NCI-H345 treated with DMSO at 0.1 percent for 48 hours (cell line): ENCODE results near the gene ANKRD12.
"Not testable (repeated sequence)": the region's sequence is repeated elsewhere in the genome, so short reads cannot be mapped to it uniquely, and the experiment has no call there.

Experiments
- DNase-seq: peaks from one replicate; lab custom pipeline; 2025; ENCODE audit not compliant: unreplicated experiment; lab: John Stamatoyannopoulos, UW

ANKRD12 gene

DNA sequence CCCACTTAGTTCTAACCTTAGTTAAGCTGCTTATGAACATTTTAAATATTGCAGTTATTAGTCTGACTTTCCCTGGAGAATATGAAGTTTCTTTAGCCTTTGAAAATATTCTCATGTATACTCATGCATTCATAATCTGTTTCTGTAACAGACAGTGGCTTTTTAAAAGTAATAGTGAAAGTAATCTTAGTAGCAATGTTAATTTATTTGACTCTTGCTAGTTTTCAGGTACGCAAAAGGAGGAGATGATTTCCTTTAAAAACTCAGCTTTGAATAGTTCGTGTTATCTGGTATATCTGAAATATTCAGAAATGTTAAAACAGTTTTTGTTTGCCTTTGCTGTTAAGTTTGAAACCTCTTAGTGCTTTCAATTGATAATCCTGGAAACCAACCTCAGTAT, 3.8 kb downstream of the ANKRD12 start:
- no peak for DNase-seq

DNA sequence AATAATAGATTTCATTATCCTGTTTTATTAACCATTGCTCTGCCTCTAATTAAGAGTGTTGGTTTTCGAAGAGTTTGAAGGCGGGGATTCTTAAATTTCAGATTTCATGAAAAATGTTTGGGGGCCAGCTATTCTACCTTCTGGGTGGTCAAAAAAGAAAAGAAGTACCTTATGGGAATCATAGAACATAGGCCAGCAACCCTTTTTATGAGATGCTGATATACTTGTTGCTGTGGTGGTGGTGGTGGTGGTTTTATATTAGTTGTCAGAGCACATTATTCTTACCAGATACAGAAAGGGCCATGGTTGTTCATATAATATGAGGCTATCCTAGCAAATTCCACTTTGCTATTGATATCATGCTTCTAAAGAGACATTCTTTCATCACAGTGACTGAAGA, 4.4 kb downstream of the ANKRD12 start:
- no peak for DNase-seq

- no peak for DNase-seq
Measured at GRCh38 chr18:9146224-9146623, 9.6 kb downstream of the ANKRD12 start.

DNA sequence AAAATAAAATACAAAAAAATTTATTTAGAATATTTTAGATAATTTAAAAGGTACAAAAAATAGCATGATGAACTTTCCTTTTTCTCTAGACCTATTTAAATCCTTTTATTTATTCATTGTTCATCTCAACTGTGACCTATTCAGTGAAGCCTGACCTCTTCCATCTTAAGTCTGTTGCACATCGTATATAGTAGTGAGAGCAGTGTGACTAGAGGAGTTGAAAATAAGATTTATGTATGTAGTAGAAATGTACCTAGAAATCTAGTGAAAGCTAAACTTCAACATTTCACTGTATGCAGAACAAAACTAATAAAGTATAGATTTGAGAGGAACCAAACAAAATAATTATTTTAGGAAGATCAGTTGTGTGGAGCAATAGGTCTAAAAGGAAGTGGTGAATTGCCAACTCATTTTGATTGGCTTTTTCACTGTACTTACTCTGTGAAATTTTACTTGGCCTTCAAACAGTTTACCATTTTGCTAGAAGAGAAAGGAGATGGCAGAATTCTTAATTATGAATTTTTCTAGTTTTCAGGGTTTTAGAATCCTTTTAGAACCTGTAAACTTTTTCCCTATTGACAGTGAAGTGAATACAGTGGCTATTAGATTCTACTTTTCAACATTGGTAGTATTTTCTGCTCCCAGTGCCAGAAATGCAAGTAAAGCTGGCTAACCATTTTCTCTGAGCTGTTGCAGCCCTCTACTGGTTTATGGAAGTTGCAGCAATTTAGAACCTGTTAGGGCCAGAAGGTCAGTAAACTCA, 11.0 kb downstream of the ANKRD12 start:
- DNase-seq = peak; percentile 32

GRCh38 chr18:9148203-9148552, 11.6 kb downstream of the ANKRD12 start:
- DNase-seq = no peak

- DNase-seq = no peak
Measured at GRCh38 chr18:9150121-9150520, 13.5 kb downstream of the ANKRD12 start.

DNA sequence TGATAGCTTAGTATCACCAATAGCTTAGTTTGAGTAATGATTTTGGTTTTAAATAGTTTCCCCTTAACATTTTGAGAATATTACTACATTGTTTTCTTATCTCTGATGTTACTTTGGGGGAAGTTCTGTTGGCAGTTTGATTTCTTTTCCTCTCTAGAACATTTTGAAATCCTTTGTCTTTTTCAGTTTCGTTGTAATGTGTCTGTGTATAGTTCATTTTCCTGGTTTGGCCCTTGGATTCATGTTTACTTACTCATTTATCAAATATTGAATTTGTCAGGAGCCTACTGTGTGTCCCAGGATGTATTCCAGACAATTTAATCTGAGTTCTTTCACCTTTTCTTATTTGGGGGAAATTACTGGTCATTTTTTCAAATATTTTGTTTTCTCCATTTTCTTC, 16.7 kb downstream of the ANKRD12 start:
- no peak for DNase-seq

GRCh38 chr18:9156604-9157249, 20.1 kb downstream of the ANKRD12 start:
- no peak for DNase-seq

- DNase-seq = no peak
Measured at GRCh38 chr18:9157806-9158205, 21.2 kb downstream of the ANKRD12 start.

- no peak for DNase-seq
Measured at GRCh38 chr18:9160014-9160413, 23.4 kb downstream of the ANKRD12 start.

- not testable (repeated sequence) for DNase-seq
Measured at GRCh38 chr18:9162663-9163062, 26.1 kb downstream of the ANKRD12 start.

- not testable (repeated sequence) for DNase-seq
Measured at GRCh38 chr18:9164149-9164548, 27.6 kb downstream of the ANKRD12 start.

DNA sequence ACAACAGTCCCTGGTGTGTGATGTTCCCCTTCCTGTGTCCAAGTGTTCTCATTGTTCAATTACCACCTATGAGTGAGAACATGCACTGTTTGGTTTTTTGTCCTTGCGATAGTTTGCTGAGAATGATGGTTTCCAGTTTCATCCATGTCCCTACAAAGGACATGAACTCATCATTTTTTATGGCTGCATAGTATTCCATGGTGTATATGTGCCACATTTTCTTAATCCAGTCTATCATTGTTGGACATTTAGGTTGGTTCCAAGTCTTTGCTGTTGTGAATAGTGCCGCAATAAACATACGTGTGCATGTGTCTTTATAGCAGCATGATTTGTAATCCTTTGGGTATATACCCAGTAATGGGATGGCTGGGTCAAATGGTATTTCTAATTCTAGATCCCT, 29.3 kb downstream of the ANKRD12 start:
- DNase-seq = not testable (repeated sequence)

- DNase-seq = not testable (repeated sequence)
Measured at GRCh38 chr18:9169515-9169914, 32.9 kb downstream of the ANKRD12 start.

DNA sequence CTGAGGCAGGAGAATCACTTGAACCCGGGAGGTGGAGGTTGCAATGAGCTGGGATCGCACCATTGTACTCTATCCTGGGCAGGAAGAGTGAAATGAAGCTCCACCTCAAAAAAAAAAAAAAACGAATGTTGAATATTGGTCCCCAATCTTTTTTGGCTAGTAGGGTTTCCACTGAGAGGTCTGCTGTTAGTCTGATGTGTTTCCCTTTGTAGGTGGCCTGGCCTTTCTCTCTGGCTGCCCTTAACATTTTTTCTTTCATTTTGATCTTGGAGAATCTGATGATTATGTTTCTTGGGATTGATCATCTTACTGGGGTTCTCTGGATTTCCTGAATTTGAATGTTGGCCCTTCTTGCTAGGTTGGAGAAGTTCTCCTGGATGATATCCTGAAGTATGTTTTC, 35.3 kb downstream of the ANKRD12 start:
- DNase-seq = not testable (repeated sequence)

DNA sequence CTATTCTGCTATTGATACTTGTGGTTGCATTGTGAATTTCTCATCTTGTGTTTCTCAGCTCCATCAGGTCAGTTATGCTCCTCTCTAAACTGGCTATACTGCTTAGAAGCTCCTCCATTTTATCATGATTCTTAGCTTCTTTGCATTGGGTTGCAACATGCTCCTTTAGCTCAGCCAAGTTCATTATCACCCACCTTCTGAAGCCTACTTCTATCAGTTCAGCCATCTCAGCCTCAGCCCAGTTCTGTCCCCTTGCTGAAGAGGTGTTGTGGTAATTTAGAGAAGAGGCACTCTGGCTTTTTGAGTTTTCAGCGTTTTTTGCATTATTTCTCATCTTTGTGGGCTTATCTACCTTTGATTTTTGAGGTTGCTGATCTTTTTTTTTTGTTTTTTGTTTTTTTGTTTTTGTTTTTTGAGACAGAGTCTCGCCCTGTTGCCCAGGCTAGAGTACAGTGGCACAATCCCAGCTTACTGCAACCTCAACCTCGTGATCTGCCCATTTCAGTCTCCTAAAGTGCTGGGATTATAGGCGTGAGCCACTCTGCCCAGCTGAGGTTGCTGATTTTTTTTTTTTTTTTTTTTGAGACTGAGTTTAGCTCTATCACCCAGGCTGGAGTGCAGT, 36.0 kb downstream of the ANKRD12 start:
- no peak for DNase-seq

GRCh38 chr18:9173770-9174233, 37.2 kb downstream of the ANKRD12 start:
- DNase-seq = no peak

- DNase-seq = no peak
Measured at GRCh38 chr18:9174302-9174701, 37.7 kb downstream of the ANKRD12 start.

DNA sequence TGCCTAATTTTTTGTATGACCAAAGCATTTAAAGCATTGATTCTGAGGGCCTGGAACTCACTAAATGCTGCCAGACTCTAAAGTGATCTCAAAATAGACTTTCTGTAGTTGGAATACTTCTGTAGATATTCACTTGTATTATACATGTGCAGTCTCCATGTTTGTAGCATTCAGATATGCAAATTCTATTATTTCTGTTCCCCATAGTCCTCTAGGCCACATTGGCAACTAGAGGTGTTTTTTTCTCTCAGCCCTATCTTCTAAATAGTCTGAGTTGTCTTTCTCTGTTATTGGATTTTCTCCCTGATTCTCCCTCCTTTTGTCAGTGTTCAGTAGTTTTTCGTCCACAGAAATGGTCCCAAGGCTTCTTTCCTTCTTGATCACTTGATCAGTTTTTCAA, 38.5 kb downstream of the ANKRD12 start:
- no peak for DNase-seq

DNA sequence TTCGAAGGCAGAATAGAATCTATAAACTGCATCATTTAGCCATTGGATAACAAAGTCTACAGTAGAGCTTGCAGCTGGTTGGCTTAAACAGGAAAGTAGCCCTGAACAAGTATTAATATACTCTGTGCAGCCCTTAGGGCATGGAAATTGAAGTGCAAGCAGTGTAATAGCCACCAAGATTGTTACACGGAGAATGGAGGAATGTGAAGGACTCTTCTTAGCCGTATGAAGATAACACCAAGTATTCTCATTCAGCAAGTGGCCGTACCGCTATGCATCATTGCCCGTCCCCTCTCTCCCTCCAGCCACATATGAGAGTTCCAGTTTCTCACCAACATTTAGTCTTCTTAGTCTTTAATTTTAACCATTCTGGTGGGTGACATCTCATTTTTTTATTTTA, 40.5 kb downstream of the ANKRD12 start:
- DNase-seq = no peak

GRCh38 chr18:9177466-9177865, 40.9 kb downstream of the ANKRD12 start:
- no peak for DNase-seq

DNA sequence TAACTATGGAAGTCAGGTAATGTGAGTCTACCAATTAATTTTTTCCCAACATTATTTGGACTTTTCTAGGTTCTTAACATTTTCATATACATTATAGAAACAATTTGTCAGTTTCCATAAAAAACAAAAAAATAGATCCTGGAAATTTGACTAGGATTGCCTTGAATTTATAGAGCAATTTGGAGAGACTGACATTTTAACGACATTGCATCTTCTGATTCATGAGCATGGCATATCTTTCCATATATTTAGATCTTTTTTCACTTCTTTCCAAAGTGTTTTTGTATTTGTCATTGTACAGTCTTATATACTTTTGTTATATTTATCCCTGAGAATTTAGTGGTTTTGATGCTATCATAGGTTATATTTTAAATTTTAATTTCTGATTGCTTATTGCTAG, 42.0 kb downstream of the ANKRD12 start:
- DNase-seq = no peak
